ENCODE results near the gene CDH2.

DNA sequence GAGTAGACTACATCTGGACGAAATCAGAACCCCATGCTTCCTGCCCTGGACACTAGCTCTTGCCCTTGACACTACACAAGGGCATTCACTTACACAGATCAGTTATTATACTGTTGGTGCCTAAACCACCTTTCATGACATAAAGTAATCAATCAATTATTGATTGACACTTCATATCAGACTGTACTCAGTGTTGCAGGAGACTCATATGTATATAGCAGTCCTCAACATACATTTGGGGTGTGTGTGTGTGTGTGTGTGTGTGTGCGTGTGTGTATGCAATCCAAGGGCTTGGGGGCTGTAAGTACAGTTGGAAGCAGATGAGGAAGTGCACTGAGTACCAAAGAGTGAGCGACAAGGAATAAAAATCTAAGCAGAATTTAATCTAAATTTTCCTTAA lies 5.1 kb downstream of the CDH2 start:
- TF ChIP-seq, protein P1, sequence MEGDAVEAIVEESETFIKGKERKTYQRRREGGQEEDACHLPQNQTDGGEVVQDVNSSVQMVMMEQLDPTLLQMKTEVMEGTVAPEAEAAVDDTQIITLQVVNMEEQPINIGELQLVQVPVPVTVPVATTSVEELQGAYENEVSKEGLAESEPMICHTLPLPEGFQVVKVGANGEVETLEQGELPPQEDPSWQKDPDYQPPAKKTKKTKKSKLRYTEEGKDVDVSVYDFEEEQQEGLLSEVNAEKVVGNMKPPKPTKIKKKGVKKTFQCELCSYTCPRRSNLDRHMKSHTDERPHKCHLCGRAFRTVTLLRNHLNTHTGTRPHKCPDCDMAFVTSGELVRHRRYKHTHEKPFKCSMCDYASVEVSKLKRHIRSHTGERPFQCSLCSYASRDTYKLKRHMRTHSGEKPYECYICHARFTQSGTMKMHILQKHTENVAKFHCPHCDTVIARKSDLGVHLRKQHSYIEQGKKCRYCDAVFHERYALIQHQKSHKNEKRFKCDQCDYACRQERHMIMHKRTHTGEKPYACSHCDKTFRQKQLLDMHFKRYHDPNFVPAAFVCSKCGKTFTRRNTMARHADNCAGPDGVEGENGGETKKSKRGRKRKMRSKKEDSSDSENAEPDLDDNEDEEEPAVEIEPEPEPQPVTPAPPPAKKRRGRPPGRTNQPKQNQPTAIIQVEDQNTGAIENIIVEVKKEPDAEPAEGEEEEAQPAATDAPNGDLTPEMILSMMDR (IDR thresholded peaks at IDR 0.05) = no peak
- TF ChIP-seq POLR2A (IDR thresholded peaks at IDR 0.05) = no peak

Data from suprapubic skin (tissue), 3 donors.